Heart right ventricle (tissue), 16 donors: ENCODE measurements around the gene PLIN4. TPM values are rescaled to one million over a fixed set of nuclear protein-coding genes. Genes with fewer than 3 reads are reported as not detected.

Experiments
- ATAC-seq, 8 donors: fragments of 200-7000 bp; cut with Tn5 transposase; one replicate each; pipeline ENCODE4 v1.9.1; 2020; ENCODE audit warnings: mild to moderate bottlenecking in 8 of 8, moderate library complexity in 8 of 8, moderate number of reproducible peaks in 1 of 8
- DNase-seq, 2 donors: peaks; one replicate each; pipeline ENCODE4 v3.0.0-alpha.2; 2020
- H3K27ac ChIP-seq, 10 donors: fragments of 200-600 bp; sonication (generic) in 2 of 10; one replicate each; pipeline versions ENCODE4 v1.5.0 to v1.8.0; 2020 to 2022; ENCODE audit warnings: mild to moderate bottlenecking in 3 of 10
- H3K27me3 ChIP-seq, 7 donors: fragments of 200-600 bp; one replicate each; pipeline ENCODE4 v1.8.0; 2021 to 2022; ENCODE audit warnings: mild to moderate bottlenecking in 2 of 7
- H3K36me3 ChIP-seq, 9 donors: fragments of 200-600 bp; sonication (generic) in 1 of 9; one replicate each; pipeline versions ENCODE4 v1.5.0 to v1.8.0; 2020 to 2022; ENCODE audit warnings: mild to moderate bottlenecking in 2 of 9
- H3K4me1 ChIP-seq, 9 donors: fragments of 200-600 bp; sonication (generic) in 1 of 9; one replicate each; pipeline versions ENCODE4 v1.5.0 to v1.8.0; 2020 to 2022; ENCODE audit warnings: mild to moderate bottlenecking in 4 of 9
- H3K4me3 ChIP-seq, 10 donors: fragments of 200-600 bp; sonication (generic) in 2 of 10; one replicate each; pipeline versions ENCODE4 v1.5.0 to v1.8.0; 2020 to 2022; ENCODE audit warnings: mild to moderate bottlenecking in 7 of 10, moderate library complexity in 2 of 10
- H3K9me3 ChIP-seq, 11 donors: fragments of 200-600 bp in 10 of 11; sonication (generic) in 2 of 11; one replicate each; pipeline versions ENCODE4 v1.5.0 to v1.8.0; 2013 to 2022; ENCODE audit warnings: mild to moderate bottlenecking in 2 of 11, control low read depth in 1 of 11, moderate library complexity in 1 of 11
- WGBS, 2 donors: extraction: QIAGEN DNeasy Blood & Tissue Kit; methylation state at CpG; one replicate each; pipeline ENCODE4 v1.1.7; 2013; ENCODE audit warnings: inconsistent platforms in 1 of 2; 5-methylcytosine and 5-hydroxymethylcytosine counted together
- intact Hi-C, 10 donors: fragments of 100-400 bp; cut with DNase I; formaldehyde crosslinking; loops; one replicate each; pipeline versions ENCODE4 v1.11.1 to v1.14.2; 2022
- polyA plus RNA-seq, 2 donors: library from polyadenylated mRNA; stranded (reverse); fragments of 200-250 nt; gene quantifications; one replicate each; pipeline ENCODE4 v1.2.3, GENCODE V29; 2013
- total RNA-seq, 10 donors: library from RNA; stranded (reverse); fragmentation: NEBNext Ultra II Directional in 3 of 10; extraction: Animal tissue kit (Norgen Biotek cat#: 25700) in 3 of 10; gene quantifications; one replicate each; pipeline versions ENCODE4 v1.2.1 to v1.2.4, GENCODE V29; 2021 to 2023
- TF ChIP-seq, protein P1 (sequence below), 9 donors: fragments of 200-600 bp; sonication (generic) in 2 of 9; IDR thresholded peaks; one replicate each; pipeline versions ENCODE4 v1.5.0 to v1.8.0; 2021 to 2022; ENCODE audit warnings: antibody characterized with exemption in 9 of 9, mild to moderate bottlenecking in 5 of 9, moderate library complexity in 1 of 9
- donor health status: Arrhythmogenic right ventricular cardiomyopathy.
- donor health status: ischemic (EF 13 %, LVEDD 7.1; RV severe dilation, severe dysfunction).
- donor health status: healthy with polysubstance abuse.
- donor health status: DM: no; HTN: yes; CAD: no.
- donor health status: DM: no; HTN: no; CAD: no.
- donor health status: ischemic (EF 25% LVEDD 6.9; RV normal size, moderate dysfunction).
- donor health status: ischemic (EF 25% LVEDD 5.7; RV mildly dilated, moderate dysfunction).
- donor health status: healthy.
- donor health status: DM: yes; HTN: yes; CAD: no.
- donor health status: Ischemic cardiomyopathy.
- donor health status: ischemic (EF 35%, LVEDD 5.7; RV mildly dilated, moderate dysfunction).
- donor health status: nonischemic (EF 11% LVEDD 7.7; RV severe dilation, severe dysfunction).
- donor health status: DM: yes; HTN: yes; CAD: no.
- donor health status: PGD.
- donor health status: ischemic (EF 29% LVEDD 5.4; RV normal size, mild dysfunction).
- donor health status: nonischemic (EF 23%, LVEDD 6.1; RV moderate dilation, normal function).

The PLIN4 gene
- total and polyA plus RNA-seq, 12 donors: 42.0 to 416 (median 198) TPM

DNA sequence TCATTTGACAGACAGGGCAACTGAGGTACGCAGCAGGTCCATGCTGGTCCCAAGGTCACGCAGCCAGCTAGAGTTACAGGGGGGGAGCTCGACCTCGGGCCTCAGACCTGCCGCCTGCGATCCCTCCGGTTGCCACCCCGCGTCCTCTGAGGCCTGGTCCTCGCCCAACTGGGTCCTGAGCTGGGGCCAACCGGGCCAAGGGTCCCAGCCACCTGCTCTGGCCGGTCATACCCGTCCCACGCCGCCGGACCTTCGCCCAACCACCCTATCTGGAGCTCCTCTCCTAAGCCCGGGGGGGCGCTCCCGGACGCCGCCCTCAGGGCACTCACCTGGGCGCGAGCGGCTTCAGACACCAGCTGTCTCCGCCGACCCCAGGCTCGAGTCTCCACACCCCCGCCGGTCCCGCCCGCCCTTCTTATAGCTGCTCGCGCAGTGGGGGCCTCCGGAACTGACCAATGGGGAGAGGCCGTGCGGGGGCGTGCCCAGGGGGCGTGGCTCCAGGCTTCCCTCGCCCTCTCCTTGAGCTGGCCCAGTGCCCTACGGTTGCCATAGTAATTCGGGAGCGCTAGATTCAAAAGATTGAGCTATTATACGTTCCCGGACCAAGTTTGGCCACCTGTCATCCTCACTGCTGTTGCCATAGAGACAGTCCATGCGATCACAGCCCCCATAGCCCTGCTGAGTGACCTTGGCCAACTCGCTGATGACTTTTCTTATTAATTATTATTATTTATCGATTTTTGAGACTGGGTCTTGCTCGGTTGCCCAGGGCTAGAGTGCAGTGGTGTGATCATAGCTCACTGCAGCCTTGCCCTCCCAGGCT is 16.8 kb upstream of the PLIN4 start, which contains the start of gene PLIN5:
Gene PLIN5, minus strand, starts transcription at position 389 of the 823 bp plus-strand sequence. CDS start 1,150 bp downstream, outside the sequence.
- TF ChIP-seq, protein P1, sequence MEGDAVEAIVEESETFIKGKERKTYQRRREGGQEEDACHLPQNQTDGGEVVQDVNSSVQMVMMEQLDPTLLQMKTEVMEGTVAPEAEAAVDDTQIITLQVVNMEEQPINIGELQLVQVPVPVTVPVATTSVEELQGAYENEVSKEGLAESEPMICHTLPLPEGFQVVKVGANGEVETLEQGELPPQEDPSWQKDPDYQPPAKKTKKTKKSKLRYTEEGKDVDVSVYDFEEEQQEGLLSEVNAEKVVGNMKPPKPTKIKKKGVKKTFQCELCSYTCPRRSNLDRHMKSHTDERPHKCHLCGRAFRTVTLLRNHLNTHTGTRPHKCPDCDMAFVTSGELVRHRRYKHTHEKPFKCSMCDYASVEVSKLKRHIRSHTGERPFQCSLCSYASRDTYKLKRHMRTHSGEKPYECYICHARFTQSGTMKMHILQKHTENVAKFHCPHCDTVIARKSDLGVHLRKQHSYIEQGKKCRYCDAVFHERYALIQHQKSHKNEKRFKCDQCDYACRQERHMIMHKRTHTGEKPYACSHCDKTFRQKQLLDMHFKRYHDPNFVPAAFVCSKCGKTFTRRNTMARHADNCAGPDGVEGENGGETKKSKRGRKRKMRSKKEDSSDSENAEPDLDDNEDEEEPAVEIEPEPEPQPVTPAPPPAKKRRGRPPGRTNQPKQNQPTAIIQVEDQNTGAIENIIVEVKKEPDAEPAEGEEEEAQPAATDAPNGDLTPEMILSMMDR (IDR thresholded peaks at IDR 0.05): no peak
- Histone ChIP-seq H3K36me3 (no peaks in the 10 kb centered on the region), H3K9me3 (peaks cover 0 to 3% (median 0%) of the 10 kb centered on the region in 11 donors), H3K4me1 (peaks cover 0 to 44% (median 14%) of the 10 kb centered on the region in 9 donors), H3K27ac (peak within 1 kb of the TSS; percentile 59 to 87 (median 76)), H3K27me3 (peaks cover 0 to 9% (median 0%) of the 10 kb centered on the region in 7 donors), H3K4me3 (peak within 1 kb of the TSS; percentile 6 to 54 (median 40))
- ATAC-seq: peak; percentile 83 to 92 (median 86)
- intact Hi-C loops: no loop called here
- WGBS, 2 donors: 8 to 9% methylated on average over 48 to 49 of the region's 49 CpGs
- DNase-seq: peak; percentile 81 to 83

GRCh38 chr19:4533835-4534424 is 15.6 kb upstream of the PLIN4 start:
- Histone ChIP-seq H3K36me3 (no peaks in the 10 kb centered on the region), H3K27ac (peak overlapping the region in 6 of 10 donors; percentile 59 to 84 (median 74)), H3K9me3 (no peaks in the 10 kb centered on the region), H3K4me3 (peak overlapping the region in 3 of 10 donors; percentile 30 to 40 (median 40)), H3K27me3 (peaks cover 0 to 9% (median 0%) of the 10 kb centered on the region in 7 donors), H3K4me1 (peaks cover 0 to 37% (median 14%) of the 10 kb centered on the region in 9 donors)
- intact Hi-C loops: no loop called here
- DNase-seq (no peak), ATAC-seq (no peak)
- 84 to 85% methylated on average over 9 of the region's 9 CpGs for WGBS, 2 donors
- TF ChIP-seq, protein P1 (IDR thresholded peaks at IDR 0.05): no peak

DNA sequence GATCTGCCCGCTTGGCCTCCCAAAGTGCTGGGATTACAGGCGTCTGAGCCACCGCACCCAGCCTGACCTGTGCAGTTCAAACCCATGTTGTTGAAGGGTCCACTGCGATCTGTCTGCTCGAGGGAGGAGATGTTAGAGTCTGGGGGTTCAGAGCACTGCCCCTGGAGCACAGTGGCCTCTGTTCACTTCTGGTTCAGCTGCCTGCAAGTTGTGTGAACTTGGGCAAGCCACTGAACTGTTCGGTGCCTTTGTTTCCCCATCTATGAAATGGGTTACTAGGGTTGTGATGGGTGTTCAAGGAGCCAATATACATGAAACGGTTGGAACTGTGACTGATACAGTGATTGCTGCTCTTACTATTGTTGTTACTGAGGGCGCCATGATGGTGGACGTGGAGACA is 15.0 kb upstream of the PLIN4 start:
- TF ChIP-seq, protein P1 (IDR thresholded peaks at IDR 0.05): no peak
- Histone ChIP-seq H3K4me3 (no peak overlapping the region), H3K4me1 (peaks cover 0 to 37% (median 14%) of the 10 kb centered on the region in 9 donors), H3K27ac (no peak overlapping the region), H3K9me3 (no peaks in the 10 kb centered on the region), H3K36me3 (no peaks in the 10 kb centered on the region), H3K27me3 (peaks cover 0 to 9% (median 0%) of the 10 kb centered on the region in 7 donors)
- ATAC-seq: no peak
- no peak for DNase-seq
- 79 to 84% methylated on average over 9 of the region's 9 CpGs for WGBS, 2 donors
- intact Hi-C loops: no loop called here

GRCh38 chr19:4531562-4532165 is 13.4 kb upstream of the PLIN4 start:
- peaks cover 0 to 9% (median 0%) of the 10 kb centered on the region in 7 donors for H3K27me3 ChIP-seq
- intact Hi-C loops: no loop called here
- H3K4me1 ChIP-seq: peaks cover 0 to 27% (median 13%) of the 10 kb centered on the region in 9 donors
- H3K9me3 ChIP-seq: no peaks in the 10 kb centered on the region
- no peak overlapping the region for H3K4me3 ChIP-seq
- DNase-seq (no peak), ATAC-seq (no peak)
- WGBS, 2 donors: 66 to 67% methylated on average over 28 of the region's 28 CpGs
- TF ChIP-seq, protein P1 (IDR thresholded peaks at IDR 0.05): no peak
- H3K27ac ChIP-seq: no peak overlapping the region
- H3K36me3 ChIP-seq: no peaks in the 10 kb centered on the region
